H1 (cell line): ENCODE measurements around the gene FHIT. TPM values are rescaled to one million over a fixed set of nuclear protein-coding genes. Genes with fewer than 3 reads are reported as not detected.

Experiments used
- BCL11A ChIP-seq, 2 experiments: IDR thresholded peaks; one replicate each; pipeline ENCODE4 v1.6.1; 2011; ENCODE audit warnings: low read depth in 2 of 2, low read length in 2 of 2, mild to moderate bottlenecking in 2 of 2
- CHD7 ChIP-seq: fragments of 300-600 bp; sonication (generic); IDR thresholded peaks from 2 replicates; pipeline ENCODE4 v1.7.1; 2012; ENCODE audit warnings: low read length, moderate library complexity, mild to moderate bottlenecking, inconsistent platforms; ENCODE audit not compliant: insufficient replicate concordance
- MAFK ChIP-seq: IDR thresholded peaks from 2 replicates; pipeline ENCODE4 v1.6.1; 2012; ENCODE audit warnings: low read depth, mild to moderate bottlenecking, improper control_type of control experiment, low read length
- PHF8 ChIP-seq: fragments of 200-600 bp; sonication (generic); conservative IDR thresholded peaks from 2 replicates; pipeline ENCODE4 v1.7.1; 2012; ENCODE audit warnings: low read depth, mild to moderate bottlenecking, inconsistent platforms, low read length, moderate library complexity
- POLR2A ChIP-seq, 2 experiments: IDR thresholded peaks; 1 replicate in 1 of 2; 2 replicates in 1 of 2; pipeline ENCODE4 v1.6.1; 2011; ENCODE audit warnings: low read depth in 2 of 2, low read length in 2 of 2, mild to moderate bottlenecking in 2 of 2; ENCODE audit errors: control extremely low read depth in 1 of 2
- POLR2AphosphoS5 ChIP-seq: IDR thresholded peaks from 2 replicates; pipeline ENCODE4 v1.6.1; 2011; ENCODE audit warnings: low read depth, low read length
- RFX5 ChIP-seq: IDR thresholded peaks from 2 replicates; pipeline ENCODE4 v1.6.1; 2011; ENCODE audit warnings: low read depth, low read length, improper control_type of control experiment, borderline replicate concordance
- RNF2 ChIP-seq: fragments of 200-900, 300-1000 bp; sonication (generic); IDR thresholded peaks from 2 replicates; pipeline ENCODE4 v1.7.1; 2016; ENCODE audit warnings: borderline replicate concordance, low read depth, mild to moderate bottlenecking, antibody characterized with exemption, low read length; ENCODE audit not compliant: poor library complexity, severe bottlenecking; ENCODE audit errors: missing control alignments
- SP1 ChIP-seq: IDR thresholded peaks from 2 replicates; pipeline ENCODE4 v1.6.1; 2011; ENCODE audit warnings: low read depth, low read length
- SP4 ChIP-seq: IDR thresholded peaks from 2 replicates; pipeline ENCODE4 v1.6.1; 2012; ENCODE audit warnings: low read length, inconsistent platforms
- SUZ12 ChIP-seq: fragments of 200-600 bp; sonication (generic); IDR thresholded peaks from 2 replicates; pipeline ENCODE4 v1.6.1; 2012; ENCODE audit warnings: mild to moderate bottlenecking, inconsistent platforms, low read length, moderate library complexity, mixed read lengths
- polyA plus RNA-seq, 7 experiments: library from polyadenylated mRNA; depleted of rRNA in 3 of 7; stranded (reverse) in 5 of 7; unstranded in 2 of 7; fragments of >200 nt in 5 of 7; fragments of 200-250 nt in 2 of 7; gene quantifications; 1 replicate in 5 of 7; 2 replicates in 1 of 7; 4 replicates in 1 of 7; pipeline versions ENCODE4 v1.2.1 to v1.2.3, GENCODE V29; 2011 to 2013; ENCODE audit warnings: missing spikeins in 2 of 7, mixed read lengths in 2 of 7
- total RNA-seq: library from RNA; stranded (reverse); fragmentation: NEBNext Ultra II Directional; extraction: Animal tissue kit (Norgen Biotek cat#: 25700); gene quantifications from 2 replicates; pipeline ENCODE4 v1.2.1, GENCODE V29; 2021

Gene FHIT
- total and polyA plus RNA-seq, 2 of the 8 experiments (the other 6 are each of a cell fraction or from before 2014, with no cell fraction given): 1.2 to 3.2 TPM

GRCh38 chr3:60160111-60160821 lies 1091.0 kb downstream of the FHIT start (continued):
- TF ChIP-seq CHD7 (no peak), SP1 (no peak), MAFK (no peak), POLR2AphosphoS5 (no peak), SP4 (no peak), BCL11A (IDR thresholded peaks at IDR 0.05; ENCODE audit: low read depth in 2 of 2, low read length in 2 of 2) (no peak), RFX5 (no peak), SUZ12 (no peak), RNF2 (no peak), POLR2A (IDR thresholded peaks at IDR 0.05; ENCODE audit: control extremely low read depth in 1 of 2, low read depth in 2 of 2, low read length in 2 of 2) (no peak), PHF8 (no peak)
